ENCODE measurements around the gene TMEM255B.

The TMEM255B gene

GRCh38 chr13:113735750-113736149 is 23.3 kb upstream of the TMEM255B start:
- no peak for TF ChIP-seq CTCF (conservative IDR thresholded peaks at IDR 0.05; ENCODE audit: low read depth)
- no peak overlapping the region for H3K27ac ChIP-seq
- ChIA-PET CTCF (no interaction called here), POLR2A (ENCODE audit: low non-redundant PET) (no interaction called here)
- DNase-seq (ENCODE audit: low spot score), result no peak

- no peak for DNase-seq (ENCODE audit: low spot score)
- no peak overlapping the region for H3K27ac ChIP-seq
- no peak for TF ChIP-seq CTCF (conservative IDR thresholded peaks at IDR 0.05; ENCODE audit: low read depth)
- ChIA-PET POLR2A (ENCODE audit: low non-redundant PET) (no interaction called here), CTCF (no interaction called here)
These were observed 22.7 kb upstream of the TMEM255B start for GRCh38 chr13:113736258-113736731.

GRCh38 chr13:113737803-113738202 is 21.2 kb upstream of the TMEM255B start:
- POLR2A ChIA-PET (ENCODE audit: low non-redundant PET), result interaction anchor here (0.7 kb wide), 1 partner anchor 327 kb away, joined by 3 read pairs; no protein-coding TSS in a partner anchor
- no peak for TF ChIP-seq CTCF (conservative IDR thresholded peaks at IDR 0.05; ENCODE audit: low read depth)
- DNase-seq (ENCODE audit: low spot score), result no peak
- CTCF ChIA-PET, result no interaction called here
- H3K27ac ChIP-seq, result no peak overlapping the region

GRCh38 chr13:113739527-113740285 is 19.3 kb upstream of the TMEM255B start:
- ChIA-PET CTCF (no interaction called here), POLR2A (ENCODE audit: low non-redundant PET) (no interaction called here)
- H3K27ac ChIP-seq, result no peak overlapping the region
- TF ChIP-seq CTCF (conservative IDR thresholded peaks at IDR 0.05; ENCODE audit: low read depth), result no peak
- no peak for DNase-seq (ENCODE audit: low spot score)

- H3K27ac ChIP-seq, result no peak overlapping the region
- CTCF ChIA-PET, result no interaction called here
- TF ChIP-seq CTCF (conservative IDR thresholded peaks at IDR 0.05; ENCODE audit: low read depth), result no peak
- DNase-seq (ENCODE audit: low spot score), result no peak
- POLR2A ChIA-PET (ENCODE audit: low non-redundant PET), result no interaction called here
These were observed 18.8 kb upstream of the TMEM255B start for GRCh38 chr13:113740286-113740556.

GRCh38 chr13:113740661-113741060 is 18.4 kb upstream of the TMEM255B start:
- CTCF ChIA-PET, result no interaction called here

More at GRCh38 chr13:113740661-113741060, 18.4 kb upstream of the TMEM255B start:
- H3K27ac ChIP-seq, result no peak overlapping the region
- no peak for TF ChIP-seq CTCF (conservative IDR thresholded peaks at IDR 0.05; ENCODE audit: low read depth)
- no peak for DNase-seq (ENCODE audit: low spot score)
- POLR2A ChIA-PET (ENCODE audit: low non-redundant PET), result no interaction called here
